ENCODE measurements around the gene MED10. TPM values are rescaled to one million over a fixed set of nuclear protein-coding genes. Genes with fewer than 3 reads are reported as not detected.

MED10 gene
- polyA plus RNA-seq, 6 donors from 2014 or later = 99.9 to 134 (median 112) TPM

Other genes with a start within 250 kb of the MED10 start
- not detected for gene UBE2QL1, start 70.3 kb upstream of the MED10 start, polyA plus RNA-seq (ENCODE audit: low read depth in 6 of 6)

All from naive B cell (primary cell).